Transverse colon (tissue), 4 donors: ENCODE data around the gene CMTM7.

Experiments used
- CTCF ChIP-seq, 5 experiments: fragments of 200-600 bp in 3 of 5; fragments of 450-650 bp in 2 of 5; sonication (generic) in 3 of 5; IDR thresholded peaks; 1 replicate in 2 of 5; 2 replicates in 3 of 5; pipeline ENCODE4 v1.5.1; 2016 to 2017; ENCODE audit warnings: antibody characterized with exemption in 5 of 5, inconsistent platforms in 3 of 5, mild to moderate bottlenecking in 2 of 5, moderate library complexity in 1 of 5
- EP300 ChIP-seq: sonication (generic); formaldehyde crosslinking; IDR thresholded peaks from one replicate; pipeline ENCODE4 v1.6.1; 2017; ENCODE audit warnings: antibody characterized with exemption, low read depth
- POLR2A ChIP-seq: fragments of 450-650 bp; IDR thresholded peaks from one replicate; pipeline ENCODE4 v1.6.1; 2016; ENCODE audit warnings: antibody characterized with exemption, mild to moderate bottlenecking, moderate library complexity
- POLR2AphosphoS5 ChIP-seq, 3 donors: sonication (generic); formaldehyde crosslinking; IDR thresholded peaks; one replicate each; pipeline ENCODE4 v1.6.1; 2016; ENCODE audit warnings: antibody characterized with exemption in 3 of 3

DNA sequence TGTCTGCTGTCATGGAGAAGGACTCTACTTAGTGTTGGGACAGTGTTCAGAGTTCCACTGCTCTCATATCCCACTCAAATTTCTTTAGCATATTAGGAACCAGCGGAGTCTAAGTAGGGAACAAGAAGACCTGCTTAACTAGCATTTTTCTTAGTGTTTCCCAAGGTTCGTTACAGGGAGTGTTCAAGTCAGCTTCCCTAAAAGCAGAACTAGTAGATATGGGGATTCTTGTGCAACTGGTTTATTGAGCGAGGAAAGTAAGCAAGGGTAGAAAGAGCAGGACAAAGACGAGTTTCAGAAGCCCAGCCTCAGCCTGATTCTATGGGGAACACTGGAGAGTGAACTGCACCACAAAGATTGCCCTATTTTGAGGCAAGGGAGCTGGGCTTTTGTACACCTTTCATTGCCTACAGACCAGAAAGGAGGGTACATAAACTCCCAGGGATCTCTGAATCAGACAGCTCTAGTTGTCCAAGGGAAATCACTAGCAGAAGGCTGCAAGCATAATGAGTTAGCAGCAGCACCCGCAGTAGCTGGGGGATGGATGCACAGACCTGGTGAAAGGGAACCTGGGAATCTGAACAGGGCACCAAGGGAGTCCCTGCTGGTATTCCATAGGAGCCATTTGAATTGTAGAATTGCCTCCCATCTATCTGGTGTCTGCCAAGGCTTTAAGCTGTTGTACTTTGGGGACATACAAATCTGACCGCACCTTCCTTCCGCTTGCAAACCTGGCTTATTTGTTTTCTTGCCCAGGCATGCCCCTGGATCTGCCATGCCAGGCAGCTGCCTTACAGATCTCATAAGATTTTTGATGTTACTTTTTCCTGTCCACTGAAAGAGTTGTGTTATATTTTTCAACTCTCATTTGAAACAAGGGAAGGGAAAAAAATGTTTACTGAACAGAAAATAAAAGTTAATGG is 15.1 kb downstream of the CMTM7 start:
- TF ChIP-seq POLR2A (no peak), CTCF (IDR thresholded peaks at IDR 0.05) (no peak), POLR2AphosphoS5 (IDR thresholded peaks at IDR 0.05) (no peak), EP300 (no peak)
